GM18951 (cell line): ENCODE data around the gene CUL2.
"Not testable (repeated sequence)": the region's sequence is repeated elsewhere in the genome, so short reads cannot be mapped to it uniquely, and the experiment has no call there.

ENCODE experiments used
- POLR2A ChIP-seq: IDR thresholded peaks from 4 replicates; pipeline ENCODE4 v1.6.1; 2011; ENCODE audit warnings: mild to moderate bottlenecking; ENCODE audit not compliant: insufficient read length, insufficient read depth; ENCODE audit errors: extremely low read depth
- in situ Hi-C: fragments of 300-500 bp; cut with MboI; formaldehyde crosslinking; loops from one replicate; pipeline ENCODE4 v1.12.0; 2022; ENCODE audit warnings: low sequenced_read_pairs, mixed read lengths, inconsistent platforms; ENCODE audit not compliant: unreplicated experiment

Gene CUL2

GRCh38 chr10:34998940-34999339, 91.2 kb downstream of the CUL2 start:
- in situ Hi-C loops, result no loop called here
- no peak for TF ChIP-seq POLR2A

GRCh38 chr10:34996843-34997242, 93.3 kb downstream of the CUL2 start:
- in situ Hi-C loops, result no loop called here
- no peak for TF ChIP-seq POLR2A

GRCh38 chr10:34995925-34996324, 94.2 kb downstream of the CUL2 start:
- TF ChIP-seq POLR2A, result no peak
- in situ Hi-C loops, result no loop called here

GRCh38 chr10:34994565-34995142, 95.5 kb downstream of the CUL2 start:
- in situ Hi-C loops, result no loop called here
- TF ChIP-seq POLR2A, result no peak

GRCh38 chr10:34993782-34994181, 96.4 kb downstream of the CUL2 start:
- TF ChIP-seq POLR2A, result no peak
- in situ Hi-C loops, result no loop called here

- in situ Hi-C loops, result not testable (repeated sequence)
Measured at GRCh38 chr10:34991117-34991516, 99.0 kb downstream of the CUL2 start.

- TF ChIP-seq POLR2A, result no peak
- in situ Hi-C loops, result no loop called here
Measured at GRCh38 chr10:34988397-34989067, 101.6 kb downstream of the CUL2 start.

GRCh38 chr10:34985823-34986222, 104.3 kb downstream of the CUL2 start:
- in situ Hi-C loops, result no loop called here
- no peak for TF ChIP-seq POLR2A

- TF ChIP-seq POLR2A, result no peak
- in situ Hi-C loops, result no loop called here
Measured at GRCh38 chr10:34985146-34985545, 105.0 kb downstream of the CUL2 start.

- in situ Hi-C loops, result no loop called here
- TF ChIP-seq POLR2A, result no peak
Measured at GRCh38 chr10:34981844-34982243, 108.3 kb downstream of the CUL2 start.

- in situ Hi-C loops, result no loop called here
Measured at GRCh38 chr10:34979938-34980337, 110.2 kb downstream of the CUL2 start.

GRCh38 chr10:34978080-34978479, 112.1 kb downstream of the CUL2 start:
- no peak for TF ChIP-seq POLR2A
- in situ Hi-C loops, result no loop called here

More at GRCh38 chr10:34979938-34980337, 110.2 kb downstream of the CUL2 start:
- TF ChIP-seq POLR2A, result no peak

GRCh38 chr10:34976380-34976910, 113.7 kb downstream of the CUL2 start:
- in situ Hi-C loops, result not testable (repeated sequence)

GRCh38 chr10:34974364-34975065, 115.6 kb downstream of the CUL2 start:
- in situ Hi-C loops, result not testable (repeated sequence)

GRCh38 chr10:34973757-34974156, 116.4 kb downstream of the CUL2 start:
- in situ Hi-C loops, result not testable (repeated sequence)

- in situ Hi-C loops, result not testable (repeated sequence)
Measured at GRCh38 chr10:34973121-34973520, 117.0 kb downstream of the CUL2 start.

- in situ Hi-C loops, result not testable (repeated sequence)
Measured at GRCh38 chr10:34972591-34972990, 117.5 kb downstream of the CUL2 start.

GRCh38 chr10:34971606-34972334, 118.4 kb downstream of the CUL2 start:
- in situ Hi-C loops, result not testable (repeated sequence)
